GM12878 (cell line): ENCODE data around the gene OVCA2. TPM values are rescaled to one million over a fixed set of nuclear protein-coding genes. Genes with fewer than 3 reads are reported as not detected.

Experiments
- ATAC-seq: fragments of 200-7000 bp; cut with Tn5 transposase; 3 replicates; pipeline ENCODE4 v1.9.1; 2020; ENCODE audit warnings: mild to moderate bottlenecking, moderate library complexity
- BruUV-seq: library from RNA; stranded (reverse); fragments of 400-500 nt; replicated peaks from 2 replicates; lab custom pipeline; 2021; lab: Mats Ljungman, UMichigan
- CTCF ChIA-PET: fragments of 300-600 bp; sonication (Branson Sonifier 250); formaldehyde crosslinking; extraction: SDS; loops from one replicate; lab custom pipeline; 2021; ENCODE audit warnings: inconsistent platforms; lab: Yijun Ruan, JAX
- POLR2A ChIA-PET: fragments of 350-600 bp; formaldehyde crosslinking; extraction: SDS; loops from one replicate; lab custom pipeline; 2021; ENCODE audit warnings: inconsistent platforms; lab: Charles Lee
- RAD21 ChIA-PET: fragments of 300-600 bp; sonication (Branson Sonifier 250); formaldehyde crosslinking; loops from one replicate; lab custom pipeline; 2023; ENCODE audit warnings: antibody characterized with exemption; ENCODE audit not compliant: unreplicated experiment; lab: Charles Lee
- SMC1A ChIA-PET: fragments of 300-600 bp; sonication (Branson Sonifier 250); formaldehyde crosslinking; loops from one replicate; lab custom pipeline; 2023; ENCODE audit not compliant: unreplicated experiment, uncharacterized antibody; lab: Charles Lee
- DNase-seq: peaks from one replicate; pipeline ENCODE4 v3.0.0-alpha.2; 2011; ENCODE audit warnings: low read depth, low spot score
- FAIRE-seq: peaks from 3 replicates; lab custom pipeline; 2011; peaks lifted over from hg19 to GRCh38; lab: Jason Lieb, UNC
- H2AFZ ChIP-seq: 2 replicates; pipeline ENCODE4 v1.6.0; 2011; ENCODE audit warnings: low read depth, low read length, control low read depth; ENCODE audit not compliant: control insufficient read depth
- H3K27ac ChIP-seq: 2 replicates; pipeline ENCODE4 v1.5.1; 2011; ENCODE audit warnings: control low read depth; ENCODE audit not compliant: control insufficient read depth, insufficient read depth
- H3K27me3 ChIP-seq, 2 experiments: replicated peaks in 1 of 2; 2 replicates each; pipeline versions ENCODE4 v1.6.0 to v1.6.1; 2011; ENCODE audit warnings: low read length in 1 of 2; ENCODE audit not compliant: control insufficient read depth in 2 of 2, insufficient read depth in 2 of 2
- H3K36me3 ChIP-seq, 2 experiments: 2 replicates each; pipeline ENCODE4 v1.5.1; 2011; ENCODE audit warnings: low read length in 1 of 2; ENCODE audit not compliant: control insufficient read depth in 2 of 2, insufficient read depth in 2 of 2
- H3K4me1 ChIP-seq: 2 replicates; pipeline ENCODE4 v1.6.1; 2011; ENCODE audit warnings: mild to moderate bottlenecking, low read length, moderate library complexity, mixed read lengths; ENCODE audit not compliant: control insufficient read depth, insufficient read depth
- H3K4me2 ChIP-seq: 2 replicates; pipeline ENCODE4 v1.6.0; 2011; ENCODE audit warnings: control low read depth; ENCODE audit not compliant: control insufficient read depth, insufficient read depth
- H3K4me3 ChIP-seq: fragments of 200-600 bp; sonication (generic); 2 replicates; pipeline ENCODE4 v1.5.1; 2016
- H3K79me2 ChIP-seq: 2 replicates; pipeline ENCODE4 v1.6.0; 2011; ENCODE audit warnings: low read length; ENCODE audit not compliant: control insufficient read depth, insufficient read depth
- H3K9ac ChIP-seq: 2 replicates; pipeline ENCODE4 v1.8.0; 2011; ENCODE audit warnings: low read length, control low read depth, mixed read lengths; ENCODE audit not compliant: control insufficient read depth, insufficient read depth
- H3K9me3 ChIP-seq: replicated peaks from 3 replicates; pipeline ENCODE4 v1.5.1; 2011; ENCODE audit warnings: mild to moderate bottlenecking, low read length; ENCODE audit not compliant: control insufficient read depth, insufficient read depth
- H4K20me1 ChIP-seq: 2 replicates; pipeline ENCODE4 v1.6.0; 2011; ENCODE audit not compliant: control insufficient read depth, insufficient read depth
- BRCA1 ChIP-seq: IDR thresholded peaks from 2 replicates; pipeline ENCODE4 v1.6.1; 2011; ENCODE audit warnings: low read depth, low read length, improper control_type of control experiment
- CBFB ChIP-seq: IDR thresholded peaks from 2 replicates; pipeline ENCODE4 v1.6.1; 2016; ENCODE audit warnings: antibody characterized with exemption, low read depth
- CHD4 ChIP-seq: fragments of 200-600 bp; sonication (generic); IDR thresholded peaks from 2 replicates; pipeline ENCODE4 v1.6.1; 2016; ENCODE audit warnings: mild to moderate bottlenecking
- CREM ChIP-seq: IDR thresholded peaks from 2 replicates; pipeline ENCODE4 v1.6.1; 2014; ENCODE audit warnings: antibody characterized with exemption, low read depth
- ESRRA ChIP-seq: IDR thresholded peaks from 2 replicates; pipeline ENCODE4 v1.6.1; 2012; ENCODE audit warnings: mild to moderate bottlenecking, low read length, improper control_type of control experiment
- HCFC1 ChIP-seq: fragments of 150-350 bp; IDR thresholded peaks from 2 replicates; pipeline ENCODE4 v1.6.1; 2014; ENCODE audit warnings: low read length
- HDGF ChIP-seq: fragments of 450-650 bp; IDR thresholded peaks from 2 replicates; pipeline ENCODE4 v1.6.1; 2016; ENCODE audit warnings: antibody characterized with exemption
- IRF3 ChIP-seq: fragments of 450-650 bp; IDR thresholded peaks from 2 replicates; pipeline ENCODE4 v1.6.1; 2014; ENCODE audit warnings: mild to moderate bottlenecking
- KAT2A ChIP-seq: conservative IDR thresholded peaks from 2 replicates; pipeline ENCODE4 v1.6.1; 2011; ENCODE audit warnings: low read depth, low read length; ENCODE audit not compliant: control insufficient read depth
- KDM1A ChIP-seq: fragments of 200-600 bp; sonication (generic); IDR thresholded peaks from 2 replicates; pipeline ENCODE4 v1.6.1; 2016; ENCODE audit warnings: borderline replicate concordance
- MEF2A ChIP-seq: IDR thresholded peaks from 2 replicates; pipeline ENCODE4 v1.6.1; 2011; ENCODE audit warnings: low read depth, mild to moderate bottlenecking, low read length, moderate library complexity; ENCODE audit not compliant: insufficient read depth
- SMC3 ChIP-seq: IDR thresholded peaks from 2 replicates; pipeline ENCODE4 v1.6.1; 2011; ENCODE audit warnings: low read length, improper control_type of control experiment, borderline replicate concordance
- STAT1 ChIP-seq: fragments of 450-650 bp; conservative IDR thresholded peaks from 2 replicates; pipeline ENCODE4 v1.6.1; 2014; ENCODE audit warnings: antibody characterized with exemption, mild to moderate bottlenecking
- SUPT20H ChIP-seq: IDR thresholded peaks from 2 replicates; pipeline ENCODE4 v1.6.1; 2011; ENCODE audit warnings: low read depth, mild to moderate bottlenecking, low read length, moderate library complexity, borderline replicate concordance; ENCODE audit not compliant: control insufficient read depth
- WGBS: methylation state at CpG from one replicate; pipeline ENCODE4 v1.1.6; 2016; ENCODE audit warnings: low lambda C conversion rate; ENCODE audit not compliant: insufficient replicate concordance, insufficient coverage; ENCODE audit errors: missing lambda C conversion rate; 5-methylcytosine and 5-hydroxymethylcytosine counted together
- in situ Hi-C: fragments of 300-500 bp; cut with MboI; formaldehyde crosslinking; loops from 9 replicates; pipeline ENCODE4 v1.14.3; 2018; ENCODE audit warnings: mixed read lengths
- intact Hi-C: fragments of 100-400 bp; cut with micrococcal nuclease; formaldehyde crosslinking; loops from one replicate; pipeline ENCODE4 v1.14.2; 2022; ENCODE audit not compliant: unreplicated experiment
- polyA plus RNA-seq, 11 experiments: library from polyadenylated mRNA; depleted of rRNA in 4 of 11; unstranded in 6 of 11; stranded (reverse) in 5 of 11; fragments of >200 nt; fragmentation: Nextera tagmentation in 4 of 11; fragmentation: Illumina TruSeq in 1 of 11; extraction: Ambion mirVana in 4 of 11; extraction: Trizol in 1 of 11; gene quantifications; 1 replicate in 1 of 11; 2 replicates in 10 of 11; pipeline versions ENCODE4 v1.2.1 to v1.2.3, GENCODE V29; 2011 to 2016; ENCODE audit warnings: inconsistent platforms in 2 of 11, missing spikeins in 2 of 11, low read depth in 1 of 11
- total RNA-seq, 4 experiments: library from RNA; depleted of rRNA in 3 of 4; stranded (reverse); fragments of >200 nt in 3 of 4; fragmentation: Illumina TruSeq in 1 of 4; extraction: Trizol in 1 of 4; gene quantifications; 2 replicates each; pipeline versions ENCODE4 v1.2.1 to v1.2.3, GENCODE V29; 2013 to 2021
- TF ChIP-seq, protein P1 (sequence below): IDR thresholded peaks from 2 replicates; pipeline ENCODE4 v1.6.1; 2012; ENCODE audit warnings: improper control_type of control experiment, low read depth, low read length; ENCODE audit not compliant: insufficient replicate concordance

OVCA2 gene
- total and polyA plus RNA-seq, 10 of the 15 experiments (the other 5 are each of a cell fraction or from before 2014, with no cell fraction given): 6.1 to 75.3 (median 40.7) TPM

DNA sequence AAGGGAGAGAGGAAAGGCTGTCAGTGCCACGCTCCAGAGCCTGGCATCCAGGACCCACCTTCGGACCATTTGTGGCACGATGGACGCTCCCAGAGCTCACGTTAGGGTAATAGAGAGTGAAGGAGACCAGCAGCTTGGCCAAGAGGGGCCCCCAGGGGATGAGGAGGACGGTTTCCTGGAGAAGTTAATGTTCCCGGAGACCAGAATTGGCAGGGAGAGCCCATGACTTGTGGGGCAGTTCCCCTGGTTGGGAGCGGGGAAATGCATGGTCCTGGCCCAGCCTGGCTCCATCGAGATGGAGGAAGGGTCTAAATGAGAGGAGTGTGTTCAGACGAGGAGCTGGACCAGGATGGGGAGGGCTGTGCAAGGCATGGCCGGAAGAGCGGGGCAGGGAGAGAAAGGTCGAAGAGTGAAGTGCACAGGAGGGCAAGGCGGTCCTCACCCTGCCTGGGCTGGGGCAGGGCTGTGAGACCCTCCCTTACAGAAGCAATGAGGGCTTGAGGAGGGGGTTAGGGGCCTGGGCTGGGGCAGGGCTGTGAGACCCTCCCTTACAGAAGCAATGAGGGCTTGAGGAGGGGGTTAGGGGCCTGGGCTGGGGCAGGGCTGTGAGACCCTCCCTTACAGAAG lies 10.2 kb downstream of the OVCA2 start:
- Histone ChIP-seq H3K9me3 (no peaks in the 10 kb centered on the region), H3K9ac (no peak overlapping the region), H4K20me1 (no peaks in the 10 kb centered on the region), H3K4me1 (peaks cover 10% of the 10 kb centered on the region), H3K27ac (no peak overlapping the region), H3K4me2 (no peak overlapping the region), H3K4me3 (no peak overlapping the region), H3K27me3 (peaks cover 2% of the 10 kb centered on the region in 2 experiments; a peak in 3 of 4 replicates), H2AFZ (no peak overlapping the region), H3K36me3 (peaks cover 0 to 3% of the 10 kb centered on the region in 2 experiments; a peak in 1 of 4 replicates), H3K79me2 (peaks cover 26% of the 10 kb centered on the region)
- ChIA-PET RAD21 (interaction anchor here (0.8 to 1.7 kb wide), 3 partner anchors 143 to 231 kb away, joined by 3 to 6 read pairs (median 3); no protein-coding TSS in a partner anchor), CTCF (interaction anchor here (1.3 kb wide), 1 partner anchor 193 kb away, joined by 5 read pairs; no protein-coding TSS in a partner anchor), SMC1A (interaction anchor here (1.8 kb wide), 1 partner anchor 193 kb away, joined by 7 read pairs; no protein-coding TSS in a partner anchor), POLR2A (interaction anchor here (1.0 kb wide), 1 partner anchor 287 kb away, joined by 3 read pairs; no protein-coding TSS in a partner anchor)
- FAIRE-seq: no peak
- in situ Hi-C loops (loop anchor here (5.0 kb wide), 1 partner anchor 300 kb away; no protein-coding TSS in a partner anchor), intact Hi-C loops (loop anchor here (2.0 to 5.0 kb wide), 2 partner anchors 285 to 301 kb away; partner anchors contain the start of genes SGSM2 and TSR1)
- DNase-seq: no peak
- ATAC-seq: no peak
- BruUV-seq: no TSS peak
- WGBS: 52% methylated on average over 14 of the region's 14 CpGs
- TF ChIP-seq SUPT20H: no peak
- no peak for TF ChIP-seq KDM1A
- TF ChIP-seq STAT1: no peak
- TF ChIP-seq CREM: no peak
- TF ChIP-seq CHD4: no peak
- no peak for TF ChIP-seq HDGF
- TF ChIP-seq, protein P1, sequence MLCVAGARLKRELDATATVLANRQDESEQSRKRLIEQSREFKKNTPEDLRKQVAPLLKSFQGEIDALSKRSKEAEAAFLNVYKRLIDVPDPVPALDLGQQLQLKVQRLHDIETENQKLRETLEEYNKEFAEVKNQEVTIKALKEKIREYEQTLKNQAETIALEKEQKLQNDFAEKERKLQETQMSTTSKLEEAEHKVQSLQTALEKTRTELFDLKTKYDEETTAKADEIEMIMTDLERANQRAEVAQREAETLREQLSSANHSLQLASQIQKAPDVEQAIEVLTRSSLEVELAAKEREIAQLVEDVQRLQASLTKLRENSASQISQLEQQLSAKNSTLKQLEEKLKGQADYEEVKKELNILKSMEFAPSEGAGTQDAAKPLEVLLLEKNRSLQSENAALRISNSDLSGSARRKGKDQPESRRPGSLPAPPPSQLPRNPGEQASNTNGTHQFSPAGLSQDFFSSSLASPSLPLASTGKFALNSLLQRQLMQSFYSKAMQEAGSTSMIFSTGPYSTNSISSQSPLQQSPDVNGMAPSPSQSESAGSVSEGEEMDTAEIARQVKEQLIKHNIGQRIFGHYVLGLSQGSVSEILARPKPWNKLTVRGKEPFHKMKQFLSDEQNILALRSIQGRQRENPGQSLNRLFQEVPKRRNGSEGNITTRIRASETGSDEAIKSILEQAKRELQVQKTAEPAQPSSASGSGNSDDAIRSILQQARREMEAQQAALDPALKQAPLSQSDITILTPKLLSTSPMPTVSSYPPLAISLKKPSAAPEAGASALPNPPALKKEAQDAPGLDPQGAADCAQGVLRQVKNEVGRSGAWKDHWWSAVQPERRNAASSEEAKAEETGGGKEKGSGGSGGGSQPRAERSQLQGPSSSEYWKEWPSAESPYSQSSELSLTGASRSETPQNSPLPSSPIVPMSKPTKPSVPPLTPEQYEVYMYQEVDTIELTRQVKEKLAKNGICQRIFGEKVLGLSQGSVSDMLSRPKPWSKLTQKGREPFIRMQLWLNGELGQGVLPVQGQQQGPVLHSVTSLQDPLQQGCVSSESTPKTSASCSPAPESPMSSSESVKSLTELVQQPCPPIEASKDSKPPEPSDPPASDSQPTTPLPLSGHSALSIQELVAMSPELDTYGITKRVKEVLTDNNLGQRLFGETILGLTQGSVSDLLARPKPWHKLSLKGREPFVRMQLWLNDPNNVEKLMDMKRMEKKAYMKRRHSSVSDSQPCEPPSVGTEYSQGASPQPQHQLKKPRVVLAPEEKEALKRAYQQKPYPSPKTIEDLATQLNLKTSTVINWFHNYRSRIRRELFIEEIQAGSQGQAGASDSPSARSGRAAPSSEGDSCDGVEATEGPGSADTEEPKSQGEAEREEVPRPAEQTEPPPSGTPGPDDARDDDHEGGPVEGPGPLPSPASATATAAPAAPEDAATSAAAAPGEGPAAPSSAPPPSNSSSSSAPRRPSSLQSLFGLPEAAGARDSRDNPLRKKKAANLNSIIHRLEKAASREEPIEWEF: no peak
- no peak for TF ChIP-seq HCFC1
- no peak for TF ChIP-seq BRCA1
- TF ChIP-seq CBFB: no peak
- no peak for TF ChIP-seq IRF3
- no peak for TF ChIP-seq ESRRA
- TF ChIP-seq MEF2A: no peak
- TF ChIP-seq SMC3: no peak
- no peak for TF ChIP-seq KAT2A
